Body of pancreas (tissue), 4 donors: ENCODE results near the gene MUC5B.

Source experiments
- CTCF ChIP-seq, 7 experiments: fragments of 450-650 bp in 4 of 7; fragments of 200-600 bp in 3 of 7; sonication (generic) in 3 of 7; IDR thresholded peaks; one replicate each; pipeline ENCODE4 v1.5.1; 2016 to 2019; ENCODE audit warnings: antibody characterized with exemption in 7 of 7
- POLR2A ChIP-seq, 3 donors: fragments of 450-650 bp; IDR thresholded peaks; one replicate each; pipeline ENCODE4 v1.6.1; 2016; ENCODE audit warnings: antibody characterized with exemption in 3 of 3, mild to moderate bottlenecking in 2 of 3

GRCh38 chr11:1283091-1283511, 60.2 kb downstream of the MUC5B start:
- TF ChIP-seq POLR2A (IDR thresholded peaks at IDR 0.05) (no peak), CTCF (IDR thresholded peaks at IDR 0.05) (no peak)
